Glutamatergic neuron (in vitro differentiated cells): ENCODE measurements around the gene TMPRSS7. TPM values are rescaled to one million over a fixed set of nuclear protein-coding genes. Genes with fewer than 3 reads are reported as not detected.
A peak's percentile ranks its signal among the peaks of the same experiment; 100 is the strongest.

Experiments used
- DNase-seq: peaks from one replicate; pipeline ENCODE4 v3.0.0; 2022
- H3K27ac Mint-ChIP-seq: one replicate; pipeline ENCODE4 v1.8.0; 2020; ENCODE audit warnings: mild to moderate bottlenecking, mixed read lengths, inconsistent platforms; ENCODE audit not compliant: unreplicated experiment
- H3K27me3 Mint-ChIP-seq: one replicate; pipeline ENCODE4 v1.8.0; 2020; ENCODE audit warnings: mild to moderate bottlenecking, moderate library complexity, mixed read lengths, inconsistent platforms; ENCODE audit not compliant: unreplicated experiment
- H3K36me3 Mint-ChIP-seq: one replicate; pipeline ENCODE4 v1.8.0; 2020; ENCODE audit warnings: mild to moderate bottlenecking, mixed read lengths, inconsistent platforms; ENCODE audit not compliant: unreplicated experiment
- H3K4me1 Mint-ChIP-seq: one replicate; pipeline ENCODE4 v1.8.0; 2020; ENCODE audit warnings: mild to moderate bottlenecking, low read depth, mixed read lengths, inconsistent platforms; ENCODE audit not compliant: unreplicated experiment
- H3K4me3 Mint-ChIP-seq: one replicate; pipeline ENCODE4 v1.8.0; 2020; ENCODE audit warnings: mild to moderate bottlenecking, mixed read lengths, inconsistent platforms; ENCODE audit not compliant: unreplicated experiment
- H3K9me3 Mint-ChIP-seq: one replicate; pipeline ENCODE4 v1.8.0; 2020; ENCODE audit warnings: mild to moderate bottlenecking, moderate library complexity, mixed read lengths, inconsistent platforms; ENCODE audit not compliant: unreplicated experiment
- CTCF ChIP-seq: fragments of 200-600 bp; sonication (generic); IDR thresholded peaks from one replicate; pipeline ENCODE4 v1.5.0; 2021; ENCODE audit not compliant: partially characterized antibody, unreplicated experiment
- total RNA-seq: library from RNA; stranded (reverse); fragmentation: NEBNext Ultra II Directional; extraction: Animal tissue kit (Norgen Biotek cat#: 25700); gene quantifications from one replicate; pipeline ENCODE4 v1.2.1, GENCODE V29; 2021; ENCODE audit not compliant: unreplicated experiment

Gene TMPRSS7
- total RNA-seq, 1 donor from 2014 or later = not detected

- Mint-ChIP-seq H3K27ac (no peak overlapping the region), H3K36me3 (no peaks in the 10 kb centered on the region), H3K9me3 (no peaks in the 10 kb centered on the region), H3K4me3 (no peak overlapping the region), H3K27me3 (no peaks in the 10 kb centered on the region), H3K4me1 (no peaks in the 10 kb centered on the region)
- TF ChIP-seq CTCF = no peak
- no peak for DNase-seq
Measured at GRCh38 chr3:112097378-112097777, 62.8 kb downstream of the TMPRSS7 start.

GRCh38 chr3:112101916-112102315 is 67.4 kb downstream of the TMPRSS7 start:
- Mint-ChIP-seq H3K9me3 (no peaks in the 10 kb centered on the region), H3K36me3 (no peaks in the 10 kb centered on the region), H3K27ac (no peak overlapping the region), H3K4me1 (no peaks in the 10 kb centered on the region), H3K27me3 (no peaks in the 10 kb centered on the region), H3K4me3 (no peak overlapping the region)
- no peak for DNase-seq
- TF ChIP-seq CTCF = no peak

- Mint-ChIP-seq H3K4me1 (no peaks in the 10 kb centered on the region), H3K4me3 (no peak overlapping the region), H3K27me3 (no peaks in the 10 kb centered on the region), H3K27ac (no peak overlapping the region), H3K36me3 (no peaks in the 10 kb centered on the region), H3K9me3 (no peaks in the 10 kb centered on the region)
- DNase-seq = no peak
- no peak for TF ChIP-seq CTCF
Measured at GRCh38 chr3:112104774-112105173, 70.2 kb downstream of the TMPRSS7 start.

- H3K27ac Mint-ChIP-seq = no peak overlapping the region
- no peak for TF ChIP-seq CTCF
- no peaks in the 10 kb centered on the region for H3K4me1 Mint-ChIP-seq
- H3K4me3 Mint-ChIP-seq = no peak overlapping the region
- H3K27me3 Mint-ChIP-seq = no peaks in the 10 kb centered on the region
- no peaks in the 10 kb centered on the region for H3K36me3 Mint-ChIP-seq
- no peaks in the 10 kb centered on the region for H3K9me3 Mint-ChIP-seq
- DNase-seq = no peak
Measured at GRCh38 chr3:112109322-112109721, 74.8 kb downstream of the TMPRSS7 start.

GRCh38 chr3:112111785-112112402 is 77.4 kb downstream of the TMPRSS7 start:
- peak; percentile 56 for DNase-seq
- peak; percentile 69 for TF ChIP-seq CTCF
- no peaks in the 10 kb centered on the region for H3K36me3 Mint-ChIP-seq
- no peaks in the 10 kb centered on the region for H3K27me3 Mint-ChIP-seq
- H3K27ac Mint-ChIP-seq = no peak overlapping the region
- H3K9me3 Mint-ChIP-seq = no peaks in the 10 kb centered on the region
- no peak overlapping the region for H3K4me3 Mint-ChIP-seq
- H3K4me1 Mint-ChIP-seq = peaks cover 2% of the 10 kb centered on the region
